ENCODE results near the gene PPFIA2. TPM values are rescaled to one million over a fixed set of nuclear protein-coding genes. Genes with fewer than 3 reads are reported as not detected.

Gene PPFIA2
- total RNA-seq, 1 donor from 2014 or later = 5.7 TPM

- no peak for DNase-seq (ENCODE audit: extremely low spot score, unreplicated experiment)
- H3K4me3 Mint-ChIP-seq = no peak overlapping the region
- no peaks in the 10 kb centered on the region for H3K27me3 Mint-ChIP-seq
- TF ChIP-seq, protein P1, sequence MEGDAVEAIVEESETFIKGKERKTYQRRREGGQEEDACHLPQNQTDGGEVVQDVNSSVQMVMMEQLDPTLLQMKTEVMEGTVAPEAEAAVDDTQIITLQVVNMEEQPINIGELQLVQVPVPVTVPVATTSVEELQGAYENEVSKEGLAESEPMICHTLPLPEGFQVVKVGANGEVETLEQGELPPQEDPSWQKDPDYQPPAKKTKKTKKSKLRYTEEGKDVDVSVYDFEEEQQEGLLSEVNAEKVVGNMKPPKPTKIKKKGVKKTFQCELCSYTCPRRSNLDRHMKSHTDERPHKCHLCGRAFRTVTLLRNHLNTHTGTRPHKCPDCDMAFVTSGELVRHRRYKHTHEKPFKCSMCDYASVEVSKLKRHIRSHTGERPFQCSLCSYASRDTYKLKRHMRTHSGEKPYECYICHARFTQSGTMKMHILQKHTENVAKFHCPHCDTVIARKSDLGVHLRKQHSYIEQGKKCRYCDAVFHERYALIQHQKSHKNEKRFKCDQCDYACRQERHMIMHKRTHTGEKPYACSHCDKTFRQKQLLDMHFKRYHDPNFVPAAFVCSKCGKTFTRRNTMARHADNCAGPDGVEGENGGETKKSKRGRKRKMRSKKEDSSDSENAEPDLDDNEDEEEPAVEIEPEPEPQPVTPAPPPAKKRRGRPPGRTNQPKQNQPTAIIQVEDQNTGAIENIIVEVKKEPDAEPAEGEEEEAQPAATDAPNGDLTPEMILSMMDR (conservative IDR thresholded peaks at IDR 0.05) = no peak
- no peaks in the 10 kb centered on the region for H3K36me3 Mint-ChIP-seq
- no peak overlapping the region for H3K27ac Mint-ChIP-seq
- no peaks in the 10 kb centered on the region for H3K9me3 Mint-ChIP-seq
- H3K4me1 Mint-ChIP-seq (ENCODE audit: unreplicated experiment) = peaks cover 11% of the 10 kb centered on the region
Observed at GRCh38 chr12:81499809-81500208, 259.3 kb downstream of the PPFIA2 start.

DNA sequence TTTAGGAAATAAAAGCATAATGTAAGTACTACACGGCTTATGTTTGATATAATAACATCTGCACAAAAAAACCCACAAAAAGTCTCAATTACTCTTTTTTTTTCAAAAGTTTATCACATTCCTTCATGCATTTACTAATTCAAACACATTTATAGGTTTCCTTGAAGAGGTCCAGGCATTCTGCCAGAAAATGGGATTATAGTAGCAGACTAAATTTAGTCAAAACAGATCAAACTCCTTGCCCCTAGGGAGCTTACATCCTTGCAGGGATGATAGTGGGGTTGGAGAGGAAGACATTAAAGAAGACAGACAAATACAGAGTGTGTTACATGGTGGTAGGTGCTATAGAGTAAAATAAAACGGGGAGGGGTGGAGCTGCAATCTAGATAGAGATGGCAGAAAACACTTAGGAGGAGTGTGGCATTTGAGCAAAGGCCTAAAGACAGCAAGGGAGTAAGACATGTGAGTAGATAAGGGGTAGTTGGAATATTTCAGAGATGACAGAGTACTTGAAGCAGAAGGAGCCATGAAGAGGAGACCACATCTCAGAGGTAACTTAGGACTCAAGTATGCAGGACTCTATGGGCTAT, 266.9 kb downstream of the PPFIA2 start:
- no peaks in the 10 kb centered on the region for H3K9me3 Mint-ChIP-seq
- no peak for DNase-seq (ENCODE audit: extremely low spot score, unreplicated experiment)
- no peak overlapping the region for H3K27ac Mint-ChIP-seq
- TF ChIP-seq, protein P1 (conservative IDR thresholded peaks at IDR 0.05) = no peak
- no peaks in the 10 kb centered on the region for H3K27me3 Mint-ChIP-seq
- no peaks in the 10 kb centered on the region for H3K36me3 Mint-ChIP-seq
- no peaks in the 10 kb centered on the region for H3K4me1 Mint-ChIP-seq (ENCODE audit: unreplicated experiment)
- H3K4me3 Mint-ChIP-seq = no peak overlapping the region

DNA sequence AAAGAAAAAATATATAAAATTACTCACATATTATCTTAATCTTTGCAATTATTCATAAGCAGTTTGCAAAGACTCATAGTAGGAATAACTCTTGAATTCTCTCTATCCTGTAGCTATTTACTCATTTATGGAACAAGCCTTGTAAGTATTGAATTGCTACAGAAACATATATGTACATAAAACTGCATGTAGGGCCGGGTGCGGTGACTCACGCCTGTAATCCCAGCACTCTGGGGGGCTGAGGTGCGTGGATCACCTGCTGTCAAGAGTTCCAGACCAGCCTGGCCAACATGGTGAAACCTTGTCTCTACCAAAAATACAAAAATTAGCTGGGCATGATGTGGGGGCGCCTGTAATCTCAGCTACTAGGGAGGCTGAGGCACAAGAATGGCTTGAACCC, 286.2 kb downstream of the PPFIA2 start:
- Mint-ChIP-seq H3K4me3 (no peak overlapping the region), H3K4me1 (ENCODE audit: unreplicated experiment) (no peaks in the 10 kb centered on the region), H3K9me3 (no peaks in the 10 kb centered on the region), H3K27ac (no peak overlapping the region), H3K27me3 (no peaks in the 10 kb centered on the region), H3K36me3 (no peaks in the 10 kb centered on the region)
- no peak for DNase-seq (ENCODE audit: extremely low spot score, unreplicated experiment)
- TF ChIP-seq, protein P1 (conservative IDR thresholded peaks at IDR 0.05) = no peak

DNA sequence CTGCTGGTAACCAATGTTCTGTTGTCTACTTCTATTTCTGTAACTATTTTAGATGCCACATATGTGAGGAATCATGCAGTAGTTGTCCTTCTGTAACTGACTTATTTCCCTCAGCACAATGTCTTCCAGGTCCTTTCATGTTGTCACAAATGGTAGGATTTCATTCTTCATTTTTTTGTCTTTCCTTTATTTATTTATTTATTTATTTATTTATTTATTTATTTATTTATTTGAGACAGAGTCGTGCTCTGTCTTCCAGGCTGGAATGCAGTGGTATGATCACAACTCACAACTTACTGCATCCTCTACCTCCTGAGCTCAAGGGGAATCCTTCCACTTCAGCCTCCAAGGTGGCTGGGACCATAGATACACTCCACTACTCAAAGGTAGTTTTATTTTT, 288.2 kb downstream of the PPFIA2 start:
- Mint-ChIP-seq H3K9me3 (no peaks in the 10 kb centered on the region), H3K36me3 (no peaks in the 10 kb centered on the region), H3K27ac (no peak overlapping the region), H3K4me3 (no peak overlapping the region), H3K27me3 (no peaks in the 10 kb centered on the region), H3K4me1 (ENCODE audit: unreplicated experiment) (no peaks in the 10 kb centered on the region)
- TF ChIP-seq, protein P1 (conservative IDR thresholded peaks at IDR 0.05) = no peak
- DNase-seq (ENCODE audit: extremely low spot score, unreplicated experiment) = no peak

GRCh38 chr12:81468206-81468605, 290.9 kb downstream of the PPFIA2 start:
- no peak for DNase-seq (ENCODE audit: extremely low spot score, unreplicated experiment)
- Mint-ChIP-seq H3K4me1 (ENCODE audit: unreplicated experiment) (no peaks in the 10 kb centered on the region), H3K36me3 (no peaks in the 10 kb centered on the region), H3K27me3 (no peaks in the 10 kb centered on the region), H3K27ac (no peak overlapping the region), H3K4me3 (no peak overlapping the region), H3K9me3 (no peaks in the 10 kb centered on the region)
- TF ChIP-seq, protein P1 (conservative IDR thresholded peaks at IDR 0.05) = no peak

- Mint-ChIP-seq H3K9me3 (no peaks in the 10 kb centered on the region), H3K27me3 (no peaks in the 10 kb centered on the region), H3K4me1 (ENCODE audit: unreplicated experiment) (no peaks in the 10 kb centered on the region), H3K36me3 (no peaks in the 10 kb centered on the region), H3K4me3 (no peak overlapping the region), H3K27ac (no peak overlapping the region)
- TF ChIP-seq, protein P1 (conservative IDR thresholded peaks at IDR 0.05) = no peak
- no peak for DNase-seq (ENCODE audit: extremely low spot score, unreplicated experiment)
Observed at GRCh38 chr12:81465876-81466275, 293.3 kb downstream of the PPFIA2 start.

All from type B pancreatic cell (in vitro differentiated cells).